ENCODE measurements around the gene RHBDF2. TPM values are rescaled to one million over a fixed set of nuclear protein-coding genes. Genes with fewer than 3 reads are reported as not detected.
"Not testable (repeated sequence)": the region's sequence is repeated elsewhere in the genome, so short reads cannot be mapped to it uniquely, and the experiment has no call there.

Gene RHBDF2
- total and polyA plus RNA-seq, 2 experiments from 2014 or later, result 8.7 to 18.7 TPM

DNA sequence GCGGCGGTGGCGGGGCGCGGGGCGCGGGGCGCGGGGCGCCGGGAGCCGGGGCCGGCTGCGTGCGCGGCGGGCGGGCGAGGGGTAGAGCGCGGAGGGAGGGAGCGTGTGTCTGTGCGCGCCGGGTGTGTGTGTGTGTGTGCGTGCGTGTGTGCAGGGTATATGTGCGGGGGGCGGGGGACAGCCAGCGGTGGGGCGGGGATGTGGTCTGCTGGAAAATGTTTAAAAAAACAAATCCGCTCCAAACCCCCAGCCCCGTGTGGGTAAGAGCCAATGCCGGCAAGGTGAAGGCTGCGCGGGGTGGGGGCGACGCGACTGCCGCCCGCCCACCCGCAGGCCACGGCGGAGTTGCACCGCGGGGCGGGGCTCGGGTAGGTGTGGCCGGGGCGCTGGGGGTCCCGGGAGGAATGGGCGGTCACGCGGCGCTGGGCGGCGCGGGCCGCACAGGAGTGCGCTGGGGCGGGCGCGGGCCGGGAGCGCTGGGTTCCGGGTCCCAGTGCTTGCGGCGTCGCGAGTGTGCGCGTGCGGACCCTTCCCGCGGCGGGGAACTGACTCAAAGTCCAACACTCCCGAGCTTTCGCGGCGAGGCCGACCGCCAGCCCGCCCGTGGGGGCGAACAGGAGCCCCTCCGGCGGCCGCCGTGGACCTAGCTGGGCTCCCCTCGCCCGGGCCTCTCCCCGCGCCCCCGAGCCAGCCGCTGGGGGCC is 36.5 kb upstream of the RHBDF2 start, which contains the start of gene CYGB:
CYGB (minus strand) TSS at position 132 of the 703 bp plus-strand sequence. CDS start 167 bp downstream, outside the sequence.
- no peaks in the 10 kb centered on the region for H3K36me3 ChIP-seq
- no peak within 1 kb of the TSS for H3K27ac ChIP-seq
- TF ChIP-seq, protein P1, sequence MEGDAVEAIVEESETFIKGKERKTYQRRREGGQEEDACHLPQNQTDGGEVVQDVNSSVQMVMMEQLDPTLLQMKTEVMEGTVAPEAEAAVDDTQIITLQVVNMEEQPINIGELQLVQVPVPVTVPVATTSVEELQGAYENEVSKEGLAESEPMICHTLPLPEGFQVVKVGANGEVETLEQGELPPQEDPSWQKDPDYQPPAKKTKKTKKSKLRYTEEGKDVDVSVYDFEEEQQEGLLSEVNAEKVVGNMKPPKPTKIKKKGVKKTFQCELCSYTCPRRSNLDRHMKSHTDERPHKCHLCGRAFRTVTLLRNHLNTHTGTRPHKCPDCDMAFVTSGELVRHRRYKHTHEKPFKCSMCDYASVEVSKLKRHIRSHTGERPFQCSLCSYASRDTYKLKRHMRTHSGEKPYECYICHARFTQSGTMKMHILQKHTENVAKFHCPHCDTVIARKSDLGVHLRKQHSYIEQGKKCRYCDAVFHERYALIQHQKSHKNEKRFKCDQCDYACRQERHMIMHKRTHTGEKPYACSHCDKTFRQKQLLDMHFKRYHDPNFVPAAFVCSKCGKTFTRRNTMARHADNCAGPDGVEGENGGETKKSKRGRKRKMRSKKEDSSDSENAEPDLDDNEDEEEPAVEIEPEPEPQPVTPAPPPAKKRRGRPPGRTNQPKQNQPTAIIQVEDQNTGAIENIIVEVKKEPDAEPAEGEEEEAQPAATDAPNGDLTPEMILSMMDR (IDR thresholded peaks at IDR 0.05; ENCODE audit: low read depth, low read length), result no peak
- peaks cover 17% of the 10 kb centered on the region for H3K4me1 ChIP-seq (ENCODE audit: low read depth)
- peaks cover 31% of the 10 kb centered on the region for H3K27me3 ChIP-seq
- DNase-seq (ENCODE audit: low read depth in 1 of 2, low spot score in 1 of 2), result peak; percentile 40 to 77
- H3K9me3 ChIP-seq (ENCODE audit: low read depth), result no peaks in the 10 kb centered on the region
- H3K4me3 ChIP-seq, result peak within 1 kb of the TSS; percentile 42

DNA sequence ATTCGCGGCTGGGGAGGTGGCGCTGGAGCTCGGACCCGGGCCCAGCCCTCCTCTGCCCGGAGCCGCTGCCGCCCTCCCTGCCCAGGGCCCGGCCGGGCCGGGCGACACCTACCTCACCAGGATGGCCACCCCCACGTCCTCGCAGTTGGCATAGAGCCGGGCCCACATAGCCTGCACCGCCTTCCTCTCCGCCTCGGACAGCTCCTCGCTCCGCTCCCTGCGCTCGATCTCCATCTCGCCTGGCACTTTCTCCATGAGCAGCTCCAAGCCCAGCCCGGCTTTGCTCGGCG is 36.0 kb upstream of the RHBDF2 start:
- Histone ChIP-seq H3K27ac (no peak overlapping the region), H3K27me3 (peaks cover 31% of the 10 kb centered on the region), H3K4me1 (ENCODE audit: low read depth) (peaks cover 17% of the 10 kb centered on the region), H3K9me3 (ENCODE audit: low read depth) (no peaks in the 10 kb centered on the region), H3K36me3 (no peaks in the 10 kb centered on the region), H3K4me3 (peak overlapping the region; percentile 42)
- DNase-seq (ENCODE audit: low read depth in 1 of 2, low spot score in 1 of 2), result peak; percentile 61 to 68
- TF ChIP-seq, protein P1 (IDR thresholded peaks at IDR 0.05; ENCODE audit: low read depth, low read length), result no peak

DNA sequence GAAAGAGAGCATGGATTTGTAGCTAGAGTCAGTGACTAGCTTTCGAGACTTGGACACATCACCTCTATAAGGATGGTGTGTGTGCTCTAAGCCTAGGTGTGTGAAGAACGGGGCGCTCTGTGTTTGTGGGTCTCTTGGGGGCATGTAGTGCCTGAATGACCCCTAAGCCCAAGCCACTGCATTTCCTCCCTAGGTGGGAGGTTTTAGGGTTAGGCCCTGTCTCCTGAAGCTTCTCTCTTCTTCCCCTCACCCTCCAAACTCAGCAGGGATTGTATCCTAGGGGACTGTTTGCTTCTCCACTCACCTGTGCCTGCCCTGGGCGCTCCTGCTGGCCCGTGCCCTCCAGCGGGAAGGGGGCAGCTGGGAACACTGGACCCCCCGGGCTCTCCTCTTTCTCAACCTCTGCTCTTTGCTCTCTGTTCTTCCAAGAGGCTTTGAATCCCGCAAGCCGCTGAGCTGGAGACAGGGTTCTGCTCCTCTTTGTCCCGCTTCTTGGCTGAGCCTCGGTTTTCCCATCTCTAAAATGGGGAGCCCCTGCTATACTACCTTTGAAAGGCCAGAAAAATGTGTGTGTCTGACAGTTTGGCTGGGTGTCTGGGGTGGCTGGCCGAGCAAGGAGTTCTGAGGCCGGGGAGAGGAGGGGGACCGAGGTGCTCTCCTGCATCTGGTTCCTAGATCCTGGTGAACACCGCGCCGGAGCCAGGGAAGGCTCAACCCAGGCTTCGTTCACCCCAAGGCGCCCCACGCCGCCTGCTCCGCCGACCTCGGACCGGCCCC is 35.5 kb upstream of the RHBDF2 start:
- Histone ChIP-seq H3K36me3 (no peaks in the 10 kb centered on the region), H3K4me3 (peak overlapping the region; percentile 42)
- TF ChIP-seq, protein P1 (IDR thresholded peaks at IDR 0.05; ENCODE audit: low read depth, low read length), result no peak

DNA sequence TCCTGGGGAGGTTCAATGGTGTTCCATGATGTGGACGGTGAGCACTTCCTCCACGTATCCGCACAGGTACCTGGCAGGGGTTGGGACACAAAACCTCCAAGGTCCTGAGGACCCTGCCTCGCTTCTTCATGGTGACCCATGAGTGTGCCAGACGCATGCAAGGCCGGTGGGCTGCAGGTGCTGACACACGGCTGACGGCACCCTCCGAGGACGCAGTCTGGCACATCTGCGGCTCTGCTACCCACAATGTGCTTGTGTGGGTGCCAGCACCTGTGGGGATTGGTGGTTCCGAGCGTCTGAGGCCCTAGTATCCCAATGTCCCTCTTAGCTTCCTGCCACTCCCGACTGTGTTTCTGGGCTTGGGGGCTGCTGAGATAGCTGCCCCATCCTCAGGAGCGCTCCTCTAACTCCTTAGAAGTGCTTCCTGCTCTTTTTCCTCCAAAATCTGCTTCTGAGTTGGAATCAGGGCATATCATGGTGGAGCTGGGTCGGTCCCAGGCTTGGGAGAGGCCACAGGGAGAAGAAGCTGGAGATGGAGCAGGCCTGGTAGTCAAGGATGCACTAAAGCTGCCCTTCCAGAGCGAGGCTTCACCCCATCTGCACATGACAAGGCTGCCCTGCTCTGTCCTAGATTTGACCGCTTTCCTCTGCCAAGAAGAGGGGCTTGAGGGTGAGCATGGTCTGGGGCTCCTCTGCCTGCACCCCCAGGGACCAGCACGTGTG is 34.7 kb upstream of the RHBDF2 start:
- peak overlapping the region; percentile 80 for H3K27ac ChIP-seq
- peaks cover 31% of the 10 kb centered on the region for H3K27me3 ChIP-seq
- no peak for DNase-seq (ENCODE audit: low read depth in 1 of 2, low spot score in 1 of 2)
- no peaks in the 10 kb centered on the region for H3K9me3 ChIP-seq (ENCODE audit: low read depth)
- peaks cover 17% of the 10 kb centered on the region for H3K4me1 ChIP-seq (ENCODE audit: low read depth)
- no peak overlapping the region for H3K4me3 ChIP-seq
- no peaks in the 10 kb centered on the region for H3K36me3 ChIP-seq
- TF ChIP-seq, protein P1 (IDR thresholded peaks at IDR 0.05; ENCODE audit: low read depth, low read length), result no peak

More for the DNA sequence above, 35.5 kb upstream of the RHBDF2 start:
- Histone ChIP-seq H3K9me3 (ENCODE audit: low read depth) (no peaks in the 10 kb centered on the region), H3K27ac (no peak overlapping the region), H3K27me3 (peaks cover 31% of the 10 kb centered on the region), H3K4me1 (ENCODE audit: low read depth) (peaks cover 17% of the 10 kb centered on the region)
- DNase-seq (ENCODE audit: low read depth in 1 of 2, low spot score in 1 of 2), result no peak

DNA sequence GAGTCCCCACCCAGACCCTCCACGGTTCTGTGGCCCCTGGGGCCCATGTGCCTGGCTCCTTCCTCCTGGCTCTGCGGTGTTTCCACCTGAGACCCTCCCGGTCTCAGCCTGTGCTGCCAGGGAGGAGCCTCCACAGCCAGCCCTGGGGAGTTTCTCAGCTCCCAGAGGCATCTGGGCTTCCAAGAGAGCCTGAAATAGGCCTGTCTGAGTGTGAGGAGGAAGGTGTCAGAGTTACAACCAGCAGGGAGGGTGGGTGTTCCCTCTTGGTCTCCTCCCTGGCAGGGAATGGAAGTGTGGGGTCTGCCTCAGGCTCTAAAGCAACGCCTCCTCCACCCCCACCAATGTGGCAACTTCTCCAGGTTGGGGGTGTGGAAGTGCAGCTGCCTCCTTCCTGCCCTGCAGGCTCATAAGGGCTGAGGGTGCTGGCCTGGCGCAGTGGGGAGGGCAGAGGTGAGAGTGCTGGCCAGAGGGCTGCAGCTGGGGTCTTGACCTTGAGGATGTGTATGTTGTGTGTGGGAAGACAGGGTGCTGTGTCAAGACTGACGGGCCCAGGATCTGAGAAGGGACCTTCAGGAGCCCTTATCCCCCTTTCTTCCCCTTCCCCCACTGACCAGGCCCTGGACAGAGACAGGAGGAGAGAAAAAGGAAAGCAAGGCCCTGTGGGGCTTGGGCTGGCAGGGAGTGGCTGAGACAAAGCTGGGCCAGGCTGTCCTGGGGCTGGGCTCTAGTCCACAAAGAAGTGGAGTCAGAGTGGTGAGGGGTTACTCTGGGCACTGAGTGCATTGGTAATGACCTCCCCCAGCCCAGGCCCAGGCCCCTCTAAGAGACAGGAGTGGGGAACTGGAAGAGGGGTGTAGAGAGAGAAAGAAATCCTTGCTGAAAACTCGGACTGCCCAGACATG is 33.9 kb upstream of the RHBDF2 start:
- Histone ChIP-seq H3K9me3 (ENCODE audit: low read depth) (no peaks in the 10 kb centered on the region), H3K4me1 (ENCODE audit: low read depth) (peaks cover 18% of the 10 kb centered on the region), H3K4me3 (no peak overlapping the region), H3K27ac (peak overlapping the region; percentile 80), H3K27me3 (peaks cover 31% of the 10 kb centered on the region), H3K36me3 (no peaks in the 10 kb centered on the region)
- peak in 1 of 2 donors; percentile 65 for DNase-seq (ENCODE audit: low read depth in 1 of 2, low spot score in 1 of 2)
- TF ChIP-seq, protein P1 (IDR thresholded peaks at IDR 0.05; ENCODE audit: low read depth, low read length), result no peak

DNA sequence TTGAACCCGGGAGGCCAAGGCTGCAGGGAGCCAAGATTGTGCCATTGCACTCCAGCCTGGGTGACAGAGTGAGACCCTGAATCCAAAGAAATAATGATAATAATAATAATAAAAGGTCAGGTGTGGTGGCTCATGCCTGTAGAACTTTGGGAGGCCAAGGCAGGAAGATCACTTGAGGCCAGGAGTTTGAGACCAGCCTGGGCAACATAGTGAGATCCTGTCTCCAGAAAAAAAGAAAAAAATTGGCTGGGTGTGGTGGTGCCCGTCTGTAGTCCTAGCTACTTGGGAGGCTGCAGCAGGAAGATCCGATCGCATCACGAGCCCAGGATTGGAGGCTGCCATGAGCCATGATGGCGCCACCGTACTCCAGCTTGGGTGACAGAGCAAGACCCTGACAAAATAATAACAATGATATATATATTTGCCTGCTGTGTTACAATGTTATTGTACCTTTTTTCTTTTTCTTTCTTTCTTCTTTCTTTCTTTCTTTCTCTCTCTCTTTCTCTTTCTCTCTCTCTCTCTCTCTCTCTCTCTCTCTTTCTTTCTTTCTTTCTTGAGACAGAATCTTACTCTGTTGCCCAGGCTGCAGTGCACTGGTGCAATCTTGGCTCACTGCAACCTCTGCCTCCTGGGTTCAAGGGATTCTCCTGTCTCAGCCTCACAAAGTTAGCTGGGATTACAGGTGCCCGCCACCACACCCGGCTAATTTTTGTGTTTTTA is 32.6 kb upstream of the RHBDF2 start:
- H3K4me1 ChIP-seq (ENCODE audit: low read depth), result peaks cover 26% of the 10 kb centered on the region

More for the DNA sequence above, 32.6 kb upstream of the RHBDF2 start:
- H3K27ac ChIP-seq, result peak overlapping the region; percentile 80
- H3K36me3 ChIP-seq; DNase-seq (ENCODE audit: low read depth in 1 of 2, low spot score in 1 of 2); H3K4me3 ChIP-seq; H3K9me3 ChIP-seq (ENCODE audit: low read depth): not testable (repeated sequence)
- peaks cover 25% of the 10 kb centered on the region for H3K27me3 ChIP-seq

Data from cardiac muscle cell (in vitro differentiated cells and primary cell).